Measurements from ENCODE around the gene CFDP1. TPM values are rescaled to one million over a fixed set of nuclear protein-coding genes. Genes with fewer than 3 reads are reported as not detected.

The CFDP1 gene
- total RNA-seq, 2 donors from 2014 or later = 47.5 to 49.7 TPM

GRCh38 chr16:75306099-75306762 lies 127.1 kb downstream of the CFDP1 start:
- ATAC-seq (no peak), DNase-seq (ENCODE audit: low spot score in 2 of 2) (no peak)
- no peaks in the 10 kb centered on the region for H3K9me3 Mint-ChIP-seq
- peaks cover 9 to 24% of the 10 kb centered on the region in 2 donors for H3K36me3 Mint-ChIP-seq
- H3K27ac Mint-ChIP-seq = peak overlapping the region; percentile 57 to 85

- Mint-ChIP-seq H3K9me3 (no peaks in the 10 kb centered on the region), H3K27ac (peak overlapping the region; percentile 85), H3K36me3 (peaks cover 13 to 30% of the 10 kb centered on the region in 2 donors)
- ATAC-seq = peak; percentile 96 to 98
- peak in 1 of 2 donors; percentile 54 for DNase-seq (ENCODE audit: low spot score in 2 of 2)
Observed at GRCh38 chr16:75305364-75306098, 127.8 kb downstream of the CFDP1 start.

- peak overlapping the region; percentile 85 for H3K27ac Mint-ChIP-seq
- ATAC-seq (no peak), DNase-seq (ENCODE audit: low spot score in 2 of 2) (no peak)
- H3K9me3 Mint-ChIP-seq = no peaks in the 10 kb centered on the region
- H3K36me3 Mint-ChIP-seq = peaks cover 18 to 35% of the 10 kb centered on the region in 2 donors
Observed at GRCh38 chr16:75304521-75305363, 128.6 kb downstream of the CFDP1 start.

GRCh38 chr16:75301804-75302203 lies 131.5 kb downstream of the CFDP1 start:
- DNase-seq (ENCODE audit: low spot score in 2 of 2) (no peak), ATAC-seq (no peak)
- Mint-ChIP-seq H3K9me3 (no peaks in the 10 kb centered on the region), H3K27ac (no peak overlapping the region), H3K36me3 (peaks cover 30 to 49% of the 10 kb centered on the region in 2 donors)

GRCh38 chr16:75298267-75298666 lies 135.0 kb downstream of the CFDP1 start:
- no peaks in the 10 kb centered on the region for H3K9me3 Mint-ChIP-seq
- no peak overlapping the region for H3K27ac Mint-ChIP-seq
- ATAC-seq (no peak), DNase-seq (ENCODE audit: low spot score in 2 of 2) (no peak)
- peaks cover 28 to 35% of the 10 kb centered on the region in 2 donors for H3K36me3 Mint-ChIP-seq

GRCh38 chr16:75296606-75297005 lies 136.7 kb downstream of the CFDP1 start:
- Mint-ChIP-seq H3K9me3 (no peaks in the 10 kb centered on the region), H3K27ac (peak overlapping the region in 1 of 2 donors; percentile 39), H3K36me3 (peaks cover 35 to 39% of the 10 kb centered on the region in 2 donors)
- DNase-seq (ENCODE audit: low spot score in 2 of 2) (no peak), ATAC-seq (no peak)

GRCh38 chr16:75294773-75295459 lies 138.4 kb downstream of the CFDP1 start:
- H3K36me3 Mint-ChIP-seq = peaks cover 28 to 31% of the 10 kb centered on the region in 2 donors
- ATAC-seq = no peak
- H3K27ac Mint-ChIP-seq = no peak overlapping the region

GRCh38 chr16:75293772-75294171 lies 139.5 kb downstream of the CFDP1 start:
- Mint-ChIP-seq H3K9me3 (no peaks in the 10 kb centered on the region), H3K27ac (no peak overlapping the region), H3K36me3 (peaks cover 22 to 28% of the 10 kb centered on the region in 2 donors)
- ATAC-seq (no peak), DNase-seq (ENCODE audit: low spot score in 2 of 2) (no peak)

More at GRCh38 chr16:75294773-75295459, 138.4 kb downstream of the CFDP1 start:
- H3K9me3 Mint-ChIP-seq = no peaks in the 10 kb centered on the region
- DNase-seq (ENCODE audit: low spot score in 2 of 2) = no peak

GRCh38 chr16:75293173-75293572 lies 140.1 kb downstream of the CFDP1 start:
- DNase-seq (ENCODE audit: low spot score in 2 of 2) (no peak), ATAC-seq (no peak)
- Mint-ChIP-seq H3K9me3 (no peaks in the 10 kb centered on the region), H3K36me3 (peaks cover 22 to 31% of the 10 kb centered on the region in 2 donors), H3K27ac (no peak overlapping the region)

GRCh38 chr16:75292691-75293090 lies 140.6 kb downstream of the CFDP1 start:
- Mint-ChIP-seq H3K36me3 (peaks cover 19 to 28% of the 10 kb centered on the region in 2 donors), H3K9me3 (no peaks in the 10 kb centered on the region), H3K27ac (no peak overlapping the region)
- ATAC-seq (no peak), DNase-seq (ENCODE audit: low spot score in 2 of 2) (no peak)

GRCh38 chr16:75289189-75289588 lies 144.1 kb downstream of the CFDP1 start:
- Mint-ChIP-seq H3K27ac (peak overlapping the region in 1 of 2 donors; percentile 79), H3K36me3 (peaks cover 22 to 32% of the 10 kb centered on the region in 2 donors), H3K9me3 (no peaks in the 10 kb centered on the region)
- ATAC-seq (peak in 1 of 2 donors; percentile 29), DNase-seq (ENCODE audit: low spot score in 2 of 2) (no peak)

GRCh38 chr16:75288596-75289120 lies 144.6 kb downstream of the CFDP1 start:
- DNase-seq (ENCODE audit: low spot score in 2 of 2) (peak; percentile 68 to 72), ATAC-seq (peak; percentile 93 to 96)
- H3K27ac Mint-ChIP-seq = peak overlapping the region; percentile 69 to 79
- H3K9me3 Mint-ChIP-seq = no peaks in the 10 kb centered on the region
- H3K36me3 Mint-ChIP-seq = peaks cover 18 to 26% of the 10 kb centered on the region in 2 donors

GRCh38 chr16:75288181-75288580 lies 145.1 kb downstream of the CFDP1 start:
- peaks cover 18 to 25% of the 10 kb centered on the region in 2 donors for H3K36me3 Mint-ChIP-seq
- ATAC-seq (peak; percentile 9 to 57), DNase-seq (ENCODE audit: low spot score in 2 of 2) (no peak)
- H3K27ac Mint-ChIP-seq = peak overlapping the region; percentile 69 to 79
- H3K9me3 Mint-ChIP-seq = no peaks in the 10 kb centered on the region

- Mint-ChIP-seq H3K9me3 (no peaks in the 10 kb centered on the region), H3K36me3 (peaks cover 18 to 21% of the 10 kb centered on the region in 2 donors), H3K27ac (no peak overlapping the region)
- DNase-seq (ENCODE audit: low spot score in 2 of 2) = no peak
- no peak for ATAC-seq
Observed at GRCh38 chr16:75287708-75288107, 145.6 kb downstream of the CFDP1 start.

- DNase-seq (ENCODE audit: low spot score in 2 of 2) (no peak), ATAC-seq (no peak)
- Mint-ChIP-seq H3K9me3 (no peaks in the 10 kb centered on the region), H3K36me3 (peaks cover 13 to 15% of the 10 kb centered on the region in 2 donors), H3K27ac (no peak overlapping the region)
Observed at GRCh38 chr16:75286389-75286788, 146.9 kb downstream of the CFDP1 start.
